GM18909 (cell line): Measurements from ENCODE around the gene KAT2A.
"Not testable (repeated sequence)": the region's sequence is repeated elsewhere in the genome, so short reads cannot be mapped to it uniquely, and the experiment has no call there.

Source experiments
- ATAC-seq: cut with Tn5 transposase; IDR thresholded peaks from one replicate; pipeline ENCODE4 v1.9.1; 2021; ENCODE audit warnings: mild to moderate bottlenecking; ENCODE audit not compliant: unreplicated experiment, poor library complexity

KAT2A gene

DNA sequence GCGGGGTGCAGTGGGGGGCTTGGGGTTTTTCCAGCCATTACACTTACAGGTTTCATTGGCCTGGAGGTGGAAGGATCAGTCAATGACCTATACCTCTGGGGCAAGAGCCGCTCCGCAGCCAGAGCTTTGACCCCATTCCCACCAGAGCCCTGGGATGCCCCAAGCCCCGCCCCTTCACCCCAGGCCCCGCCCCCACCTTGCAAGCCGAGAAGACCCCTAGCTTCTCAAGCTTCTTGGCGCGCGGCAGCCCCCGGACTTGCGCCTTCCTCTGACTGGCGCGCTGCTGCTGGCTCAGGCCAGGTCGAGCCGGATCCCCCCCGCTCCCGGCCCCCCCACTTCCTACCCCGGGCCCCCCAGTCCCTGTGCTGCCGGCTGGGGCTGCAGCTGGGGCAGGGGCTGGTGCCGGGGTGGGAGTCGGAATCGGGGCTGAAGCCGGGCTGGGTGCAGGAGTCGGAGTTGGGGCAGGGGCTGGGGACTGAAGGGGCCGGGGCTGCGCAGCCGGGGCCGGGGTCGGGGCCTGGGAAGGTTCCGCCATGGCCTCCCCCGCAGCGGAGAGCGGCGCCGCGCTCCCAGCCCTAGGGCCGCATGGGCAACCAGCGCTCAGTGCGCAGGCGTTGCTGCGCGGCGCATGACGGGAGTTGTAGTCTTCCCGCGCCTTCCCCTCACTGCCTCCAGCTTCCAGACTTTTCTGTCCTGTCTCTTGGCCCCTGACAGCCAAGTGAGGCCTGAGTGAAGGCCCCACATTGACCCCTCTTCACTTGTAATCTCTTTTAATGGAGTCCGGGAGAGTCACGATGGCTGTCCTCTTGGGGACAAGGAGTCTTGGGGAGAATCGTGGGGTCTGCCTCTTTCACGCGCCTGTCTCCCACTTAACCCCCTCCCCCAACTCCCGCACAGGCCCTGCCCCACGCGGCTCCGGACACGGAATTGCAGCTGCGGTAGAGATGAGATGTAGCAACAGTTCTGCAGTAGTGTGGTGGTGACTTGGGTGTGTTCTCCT is at the start of gene KAT2A:
TSS of gene KAT2A (minus strand) at position 598 of the 1,000 bp plus-strand sequence. CDS start at position 535, 63 bp downstream.
- peak; percentile 67 for ATAC-seq

DNA sequence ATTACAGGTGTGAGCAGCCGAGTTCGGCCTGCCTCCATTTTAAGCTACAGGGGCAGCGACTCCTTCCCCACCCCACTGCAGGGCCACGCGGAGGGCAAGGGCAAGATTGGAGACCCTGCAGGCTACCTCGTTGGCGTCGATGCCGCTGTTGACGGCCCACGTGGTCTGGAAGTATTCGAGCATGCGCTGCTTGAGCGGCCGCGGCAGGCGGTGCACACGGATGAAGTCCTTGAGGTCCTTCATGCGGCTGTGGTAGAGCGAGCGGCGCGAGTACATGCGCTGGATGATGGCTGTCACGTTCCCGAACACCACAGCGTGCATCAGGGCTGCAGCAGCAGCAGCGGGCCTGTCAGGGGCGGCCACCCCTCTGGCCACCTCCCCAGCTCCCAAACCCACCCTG is 48.2 kb upstream of the KAT2A start:
- ATAC-seq = no peak

DNA sequence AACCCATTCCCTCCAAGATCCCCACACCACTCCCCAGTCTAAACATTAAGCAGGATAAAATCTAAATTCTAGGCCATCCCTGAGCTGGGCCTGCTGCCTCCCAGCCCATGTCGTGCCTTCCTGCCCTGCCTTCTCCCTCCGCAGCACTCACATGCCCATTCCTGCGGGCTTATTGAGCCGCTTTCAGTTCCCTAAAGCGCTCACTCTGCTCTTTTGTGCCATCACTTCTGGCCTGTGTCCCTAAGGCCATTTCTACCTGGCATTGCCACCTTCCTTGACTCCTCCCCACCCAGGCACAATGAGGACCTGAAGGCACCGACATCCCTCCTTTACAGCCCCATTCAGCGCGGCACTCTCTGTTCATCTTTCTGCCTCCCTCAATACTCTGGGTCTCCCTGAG is 46.6 kb upstream of the KAT2A start:
- no peak for ATAC-seq

DNA sequence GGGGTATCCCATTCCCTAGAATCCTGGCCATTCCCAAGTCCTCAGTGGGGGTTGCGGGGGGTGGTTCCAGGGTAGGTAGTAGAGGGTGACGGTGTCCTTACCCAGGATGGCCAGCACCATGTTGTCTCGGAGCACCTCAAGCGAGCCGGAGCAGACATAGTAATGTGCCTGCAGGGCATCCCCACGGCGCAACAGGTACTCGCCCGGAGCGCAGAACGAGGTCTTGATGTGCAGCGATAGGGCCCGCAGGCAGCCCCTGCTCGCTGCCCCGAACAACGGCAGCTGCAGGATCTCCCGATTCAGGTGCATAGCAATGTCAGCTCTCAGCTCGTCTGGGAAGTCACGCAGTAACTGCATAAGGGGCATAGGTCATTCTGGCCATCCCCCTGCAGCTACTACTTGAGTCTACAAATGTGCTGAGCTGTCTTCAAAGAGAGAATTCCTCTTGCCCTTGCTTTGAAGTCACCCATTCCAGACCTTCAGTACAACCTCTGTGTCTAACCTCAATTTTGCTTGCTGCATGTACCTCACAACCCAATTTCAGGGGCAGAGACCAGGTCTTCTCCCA is 45.1 kb upstream of the KAT2A start:
- no peak for ATAC-seq

DNA sequence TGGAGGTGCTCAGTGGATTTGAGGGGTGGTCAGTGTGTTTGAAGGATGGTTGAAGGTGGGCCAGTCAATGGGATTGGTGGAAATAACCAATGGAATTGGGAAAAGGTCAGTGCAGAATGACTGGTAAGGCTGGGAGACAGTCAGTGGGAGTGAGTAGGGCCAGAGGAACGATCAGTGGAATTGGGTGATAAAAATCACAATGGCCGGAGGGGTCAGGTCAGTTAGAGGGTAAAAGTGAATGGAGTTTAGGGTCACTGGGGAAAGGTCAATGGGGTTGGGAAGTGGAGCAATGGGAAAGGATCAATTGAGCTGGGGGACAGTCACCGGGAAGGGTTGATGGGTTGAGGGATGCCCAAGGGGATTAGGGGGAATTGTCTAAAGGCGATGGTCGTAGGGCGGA is 44.6 kb upstream of the KAT2A start:
- ATAC-seq = no peak

DNA sequence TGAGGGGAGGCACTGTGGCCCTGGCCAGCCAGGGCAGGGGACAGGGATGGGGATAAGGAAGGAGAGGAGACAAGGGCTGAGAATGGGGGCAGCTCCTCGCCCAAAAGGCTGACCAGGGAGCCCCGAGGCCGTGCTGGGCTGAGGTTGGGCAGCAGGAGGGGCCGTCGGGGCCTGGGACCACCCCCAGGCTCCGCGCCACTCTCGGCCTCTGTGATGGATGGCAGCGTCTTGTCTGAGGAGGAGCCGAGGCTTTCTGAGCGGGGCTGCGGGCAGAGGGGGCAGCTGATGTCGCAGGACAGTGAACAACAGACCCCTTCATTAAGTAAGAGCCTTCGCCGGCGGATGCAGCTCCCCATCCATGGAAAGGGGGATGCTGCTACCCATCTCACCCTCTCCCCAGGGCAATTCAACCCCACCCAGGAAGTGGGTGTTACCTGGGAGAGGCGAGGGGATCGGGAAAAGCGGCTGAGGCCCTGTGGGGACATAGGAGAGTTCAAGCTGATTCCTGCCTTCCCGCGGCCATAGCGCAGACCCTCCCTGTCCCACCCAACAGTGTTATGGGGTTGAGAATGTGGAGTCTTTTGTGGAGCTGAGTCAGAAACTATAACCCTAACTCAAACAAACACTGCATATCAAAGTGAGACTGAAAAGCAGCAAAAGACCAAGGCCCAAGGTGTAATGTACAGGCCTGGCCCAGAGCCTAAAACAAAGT is 42.7 kb upstream of the KAT2A start:
- no peak for ATAC-seq

DNA sequence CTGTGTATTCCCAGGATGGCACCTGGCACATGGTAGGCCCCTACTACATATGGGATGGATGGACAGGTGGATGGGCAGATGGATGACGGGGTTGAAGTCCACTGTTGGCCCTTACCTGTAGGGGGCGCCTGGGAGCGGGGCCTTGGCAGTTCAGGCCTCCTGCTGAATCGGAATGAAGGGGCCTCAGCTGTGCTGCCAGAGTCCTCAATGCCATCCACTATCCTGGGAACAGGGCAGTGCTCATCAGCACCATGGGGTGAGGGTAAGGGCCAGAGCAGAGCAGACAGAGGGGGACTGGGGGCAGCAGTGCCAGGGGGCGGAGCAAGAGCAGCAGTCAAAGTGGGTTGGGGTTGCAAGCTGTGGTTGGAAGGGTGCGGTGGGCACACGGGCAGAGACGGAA is 41.9 kb upstream of the KAT2A start:
- no peak for ATAC-seq

DNA sequence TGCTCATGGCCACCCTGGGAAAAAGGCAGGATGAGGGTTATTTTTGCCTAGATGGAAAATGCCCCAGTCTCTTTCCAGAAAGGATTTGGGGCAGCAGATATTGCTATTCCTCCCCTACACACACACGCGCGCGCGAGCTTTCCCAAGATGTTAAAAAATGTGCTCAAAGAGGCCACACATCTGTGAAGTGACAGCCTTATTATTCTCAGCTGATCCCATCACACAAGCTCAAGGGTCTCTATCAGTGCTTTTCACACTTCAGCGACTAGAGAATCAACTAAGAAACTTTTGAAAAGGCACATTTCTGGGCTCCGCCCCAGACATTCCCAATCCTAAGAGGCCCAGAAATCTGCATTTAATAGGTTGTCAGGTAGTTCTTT is 39.4 kb upstream of the KAT2A start:
- ATAC-seq = no peak

DNA sequence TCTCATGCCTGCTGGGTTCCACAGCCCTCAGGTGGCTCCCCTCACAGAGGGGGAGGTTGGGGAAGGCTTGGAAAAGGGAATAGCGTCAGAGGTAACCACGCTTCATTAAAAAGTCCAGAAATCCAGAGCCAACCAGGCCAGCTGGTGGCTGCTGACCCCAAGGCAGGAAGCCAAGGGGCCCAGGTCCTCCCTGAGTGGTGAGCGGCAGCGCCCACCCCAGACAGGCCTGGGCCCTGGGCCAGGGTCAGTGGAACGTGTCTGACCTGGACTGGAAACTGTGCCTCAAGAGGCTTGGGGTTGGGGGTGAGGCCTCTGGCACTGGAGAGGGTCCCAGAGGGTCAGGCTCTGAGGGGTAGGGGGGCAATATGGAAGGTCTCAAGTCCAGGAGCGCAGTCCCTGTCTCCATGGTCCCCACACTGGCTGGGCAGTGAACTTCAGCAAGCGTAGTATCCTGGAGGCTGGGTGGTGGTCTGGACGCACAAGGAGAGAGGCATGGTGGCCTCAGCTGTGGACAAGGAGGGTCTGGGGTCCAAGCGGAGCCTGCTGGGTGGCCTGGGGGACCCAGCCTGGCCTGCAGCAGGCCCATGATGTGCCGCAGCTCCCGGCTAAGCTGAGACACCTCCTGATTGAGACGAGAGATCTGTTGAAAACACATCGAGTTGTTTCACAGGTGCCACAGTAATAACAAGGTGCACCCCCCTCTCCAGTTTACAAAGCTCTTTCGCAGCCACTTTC is 38.8 kb upstream of the KAT2A start:
- ATAC-seq = no peak

DNA sequence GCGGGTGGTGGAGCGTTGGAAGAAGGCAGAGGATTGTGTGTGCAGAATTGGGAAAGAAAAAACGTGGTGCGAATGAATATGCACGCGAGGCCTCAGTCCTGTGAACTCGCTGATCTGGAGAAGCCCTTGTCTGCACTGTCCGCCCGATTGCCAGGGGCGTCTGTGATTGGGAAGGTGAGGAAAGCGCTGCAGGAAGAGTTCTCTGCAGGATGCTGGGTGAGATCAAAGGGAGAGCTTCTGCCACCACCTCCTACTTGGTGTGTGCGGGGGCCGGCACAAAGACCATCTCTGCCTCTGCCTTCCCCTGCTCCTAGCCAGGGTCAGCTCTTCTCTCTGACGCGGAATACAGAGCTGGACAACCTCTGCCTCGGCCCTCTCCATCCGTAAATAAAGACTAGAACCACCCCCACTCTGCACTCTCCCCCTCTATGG is 34.5 kb upstream of the KAT2A start:
- ATAC-seq = no peak

DNA sequence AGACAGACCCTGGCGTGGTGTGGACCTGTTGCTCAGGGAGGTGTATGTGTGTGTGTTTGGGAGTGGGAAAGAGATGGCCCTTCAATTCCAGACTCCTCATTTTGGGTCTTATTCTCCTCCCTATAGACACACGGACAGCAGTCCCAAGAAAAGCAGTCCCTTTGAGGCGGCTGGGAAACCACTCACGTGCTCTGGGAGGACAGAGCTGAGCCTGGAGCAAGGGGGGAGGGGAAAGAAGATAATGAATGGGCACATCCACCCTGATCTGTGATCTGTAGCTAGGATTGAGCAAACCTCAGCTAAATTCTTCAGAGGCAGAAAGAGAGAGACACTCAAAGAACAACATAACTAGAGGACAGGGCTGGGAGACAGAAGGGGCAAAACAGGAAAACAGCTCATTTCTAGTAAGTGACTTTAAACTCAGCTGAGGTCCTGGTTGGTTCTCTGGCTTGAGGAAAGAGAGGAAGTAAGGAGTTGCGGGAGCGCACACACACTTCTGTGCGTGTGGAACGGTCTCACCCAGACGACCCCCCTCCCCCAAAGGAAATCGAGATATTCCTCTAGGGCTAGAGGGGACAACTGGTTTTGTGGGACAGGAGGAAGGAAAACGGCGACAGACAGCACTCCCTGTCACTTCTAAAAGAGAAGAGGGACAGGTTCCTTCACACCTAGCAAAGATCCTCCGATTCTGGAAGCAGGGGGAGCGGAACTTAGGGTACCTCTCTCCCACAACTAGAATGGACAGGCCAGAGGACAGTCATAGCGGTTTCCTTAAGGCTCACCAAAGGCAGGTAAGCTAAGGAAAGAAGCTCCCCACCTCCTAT is 33.0 kb upstream of the KAT2A start:
- no peak for ATAC-seq

DNA sequence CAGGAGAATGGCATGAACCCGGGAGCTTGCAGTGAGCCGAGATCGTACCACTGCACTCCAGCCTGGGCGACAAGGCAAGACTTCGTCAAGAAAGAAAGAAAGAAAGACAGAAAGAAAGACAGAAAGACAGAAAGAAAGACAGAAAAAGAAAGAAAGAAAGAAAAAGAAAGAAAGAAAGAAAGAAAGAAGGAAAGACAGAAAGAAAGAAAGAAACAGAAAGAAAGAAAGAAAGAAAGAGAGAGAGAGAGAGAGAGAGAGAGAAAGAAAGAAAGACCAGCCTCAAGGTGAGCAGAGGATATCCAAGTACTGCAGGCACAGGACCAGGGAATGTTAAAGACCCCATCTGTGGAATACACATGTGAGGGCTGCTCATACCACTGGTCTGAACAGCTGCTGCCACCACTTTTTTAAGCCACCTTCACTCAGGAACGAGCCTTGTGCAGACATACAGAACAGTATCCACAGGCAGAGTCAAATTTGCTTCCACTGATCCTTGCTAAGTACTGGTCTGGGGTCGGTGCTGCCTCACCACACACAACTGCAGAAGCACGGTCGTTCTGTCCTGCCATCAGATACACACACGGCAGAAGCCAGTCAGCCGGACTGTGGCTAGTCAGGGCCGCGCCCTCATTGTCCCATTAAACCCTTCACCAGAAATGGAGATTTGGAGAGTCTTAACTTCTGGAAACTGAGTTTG is 25.9 kb upstream of the KAT2A start:
- no peak for ATAC-seq

DNA sequence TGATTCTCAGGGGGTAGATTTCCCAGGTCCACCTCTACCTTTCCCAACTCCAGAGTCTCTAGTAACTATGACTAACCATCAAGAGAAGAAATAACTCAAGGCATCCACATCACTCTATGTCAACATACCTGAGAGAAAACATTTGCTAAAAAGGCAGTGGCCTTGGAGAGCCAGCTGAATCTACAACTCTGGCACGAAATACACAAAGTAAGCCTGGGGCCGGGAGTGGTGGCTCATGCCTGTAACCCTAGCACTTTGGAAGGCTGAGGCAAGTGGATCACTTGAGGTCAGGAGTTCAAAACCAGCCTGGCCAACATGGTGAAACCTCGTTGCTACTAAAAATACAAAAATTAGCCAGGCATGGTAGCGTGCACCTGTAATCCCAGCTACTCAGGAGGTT is 22.0 kb upstream of the KAT2A start:
- not testable (repeated sequence) for ATAC-seq

DNA sequence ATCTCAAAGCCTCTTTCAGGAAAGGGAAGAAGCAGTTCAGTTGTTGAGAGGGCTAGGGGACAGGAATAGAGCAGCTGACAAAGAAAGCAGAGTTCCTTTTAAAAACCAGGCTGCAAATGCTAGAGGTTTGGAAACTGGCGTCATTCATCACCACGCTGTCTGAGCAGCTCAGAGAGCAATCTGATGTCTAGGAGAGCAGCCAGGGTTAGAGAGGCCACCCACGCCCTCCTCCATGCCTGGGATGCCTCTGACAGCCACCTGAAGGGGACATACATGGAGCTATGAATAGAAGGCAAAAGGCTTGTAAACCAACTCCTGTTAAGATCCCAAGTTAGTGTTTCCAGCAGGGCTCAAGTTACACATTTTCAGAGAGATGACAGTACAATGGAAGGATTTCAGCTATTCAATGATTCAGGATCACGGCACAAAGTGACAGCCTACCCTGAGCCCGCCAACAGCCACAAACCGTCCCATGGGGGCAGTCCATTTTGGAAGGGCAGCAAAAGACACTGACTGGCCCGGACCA is 21.3 kb upstream of the KAT2A start:
- ATAC-seq = no peak

DNA sequence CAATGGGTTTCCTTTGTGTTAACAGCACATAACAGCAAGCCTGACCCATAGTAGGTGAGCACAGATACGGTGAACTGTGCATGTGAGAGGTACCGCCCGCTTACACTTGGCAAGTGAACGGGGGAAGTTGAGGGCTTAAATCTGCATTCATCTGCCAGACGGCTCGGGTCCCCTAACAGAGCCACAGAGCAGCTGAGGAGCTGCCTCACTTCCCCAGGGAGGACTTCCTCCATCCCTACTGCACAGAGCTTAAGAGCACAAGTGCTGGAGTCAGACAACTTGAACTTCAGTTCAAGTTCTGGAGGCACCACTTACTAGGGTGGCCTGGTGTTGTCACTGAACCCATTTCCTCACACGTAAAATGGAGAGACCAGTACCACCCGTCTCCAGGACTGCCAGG is 20.2 kb upstream of the KAT2A start:
- no peak for ATAC-seq

DNA sequence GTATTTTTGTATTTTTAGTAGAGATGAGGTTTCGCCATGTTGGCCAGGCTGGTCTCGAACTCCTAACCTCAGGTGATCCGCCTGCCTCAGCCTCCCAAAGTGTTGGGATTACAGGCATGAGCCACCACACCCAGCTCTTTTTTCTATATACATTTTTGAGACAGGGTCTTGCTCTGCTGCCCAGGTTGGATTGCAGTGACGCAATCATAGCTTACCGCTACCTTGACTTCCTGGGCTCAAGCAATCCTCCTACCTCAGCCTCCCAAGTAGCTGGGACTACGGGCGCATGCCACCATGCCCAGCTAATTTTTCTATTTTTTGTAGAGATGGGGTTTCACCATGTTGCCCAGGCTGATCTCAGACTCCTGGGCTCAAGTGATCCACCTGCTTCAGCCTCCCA is 19.5 kb upstream of the KAT2A start:
- ATAC-seq = not testable (repeated sequence)

DNA sequence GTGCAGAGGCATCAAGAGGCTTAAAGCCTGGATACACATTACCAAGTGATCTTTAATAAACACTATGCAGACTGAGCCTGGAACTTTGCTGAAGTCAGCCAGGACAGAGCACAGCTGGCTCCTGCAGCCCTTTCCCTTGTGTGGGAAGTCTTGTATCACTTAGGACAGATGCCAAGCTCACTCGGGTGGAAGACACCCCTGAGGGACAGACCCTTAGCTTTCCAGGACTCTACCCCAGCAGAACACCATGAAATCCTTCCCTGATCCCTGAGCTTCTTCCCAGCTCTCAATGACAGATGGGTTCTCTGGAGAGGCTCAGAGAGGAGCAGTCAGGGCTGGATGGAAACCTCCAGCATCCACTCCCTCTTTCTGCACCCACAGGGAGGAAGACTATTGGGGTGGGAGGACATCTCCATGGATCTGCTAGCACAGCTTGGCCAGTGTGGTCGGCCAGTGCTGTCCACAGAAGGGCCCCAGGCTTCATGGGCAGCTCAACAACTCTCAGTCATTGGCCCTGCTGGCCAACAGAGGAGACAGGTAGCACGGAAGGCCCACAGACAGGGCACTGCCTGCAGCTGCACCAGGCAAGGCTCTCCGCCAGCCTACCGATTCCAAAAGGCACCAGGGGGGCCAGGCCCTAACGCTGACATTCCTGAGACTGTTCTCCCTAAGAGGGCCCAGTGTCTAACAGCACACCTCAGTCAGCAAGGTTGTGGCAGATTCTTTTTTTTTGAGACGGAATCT is 17.8 kb upstream of the KAT2A start:
- ATAC-seq = no peak

DNA sequence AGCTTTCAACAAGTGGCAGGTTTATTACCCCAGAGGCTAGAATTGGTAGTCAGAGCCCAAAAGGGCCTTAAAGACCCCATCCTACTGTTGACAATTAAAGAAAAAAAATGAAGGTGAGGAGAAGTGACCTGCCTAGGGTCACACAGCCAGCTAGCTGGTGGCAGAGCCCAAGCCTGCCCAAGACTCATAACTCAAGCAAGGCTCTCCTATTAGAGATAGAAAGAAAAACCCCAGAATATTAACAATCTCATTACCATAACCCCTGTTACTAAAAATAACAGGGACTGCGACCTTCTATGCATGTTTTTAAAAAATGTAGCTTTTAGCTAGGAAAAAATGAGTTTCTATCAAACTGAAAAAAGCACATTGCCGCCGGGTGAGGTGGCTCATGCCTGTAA is 15.5 kb upstream of the KAT2A start:
- ATAC-seq = no peak
